A549 (cell line): ENCODE measurements around the gene ATP10B.

ENCODE experiments used
- BHLHE40 ChIP-seq: IDR thresholded peaks from 2 replicates; pipeline ENCODE4 v1.6.1; 2012; ENCODE audit warnings: low read depth, low read length, inconsistent platforms
- CEBPB ChIP-seq, 2 experiments: fragments of >200 bp in 1 of 2; sonication (Bioruptor Twin) in 1 of 2; formaldehyde crosslinking in 1 of 2; IDR thresholded peaks; 2 replicates each; pipeline ENCODE4 v1.6.1; 2012 to 2016
- EP300 ChIP-seq, 2 experiments: fragments of >200 bp; sonication (Bioruptor Twin); formaldehyde crosslinking; IDR thresholded peaks; 2 replicates in 1 of 2; 3 replicates in 1 of 2; pipeline ENCODE4 v1.6.1; 2016 to 2017
- NPAS2 ChIP-seq: fragments of 250-450 bp; sonication (Bioruptor Pico); IDR thresholded peaks from 2 replicates; pipeline ENCODE4 v1.8.0; 2022; ENCODE audit warnings: mild to moderate bottlenecking, moderate library complexity, borderline replicate concordance
- NR3C1 ChIP-seq: fragments of >200 bp; sonication (Bioruptor Twin); formaldehyde crosslinking; IDR thresholded peaks from 3 replicates; pipeline ENCODE4 v1.6.1; 2017
- POLR2A ChIP-seq: IDR thresholded peaks from 2 replicates; pipeline ENCODE4 v1.6.1; 2012; ENCODE audit warnings: mild to moderate bottlenecking, low read length
- RAD21 ChIP-seq, 2 experiments: fragments of >200 bp in 1 of 2; sonication (Bioruptor Twin) in 1 of 2; formaldehyde crosslinking in 1 of 2; IDR thresholded peaks in 1 of 2; conservative IDR thresholded peaks in 1 of 2; 2 replicates in 1 of 2; 3 replicates in 1 of 2; pipeline ENCODE4 v1.6.1; 2012 to 2018; ENCODE audit warnings: inconsistent platforms in 1 of 2
- RFX5 ChIP-seq: fragments of 450-650 bp; IDR thresholded peaks from 2 replicates; pipeline ENCODE4 v1.7.1; 2014; ENCODE audit warnings: antibody characterized with exemption, mild to moderate bottlenecking, moderate library complexity
- SMC3 ChIP-seq: fragments of >200 bp; sonication (Bioruptor Twin); formaldehyde crosslinking; IDR thresholded peaks from 3 replicates; pipeline ENCODE4 v1.6.1; 2018; ENCODE audit warnings: inconsistent platforms
- TF ChIP-seq, protein P1 (sequence below): fragments of >200 bp; sonication (Bioruptor Twin); formaldehyde crosslinking; IDR thresholded peaks from 3 replicates; pipeline ENCODE4 v1.5.1; 2016
- TF ChIP-seq, protein P2 (sequence below): fragments of 450-650 bp; IDR thresholded peaks from 2 replicates; pipeline ENCODE4 v1.6.1; 2014; ENCODE audit warnings: antibody characterized with exemption
- TF ChIP-seq, protein P3 (sequence below): fragments of 150-350 bp; IDR thresholded peaks from 2 replicates; pipeline ENCODE4 v1.6.1; 2014; ENCODE audit warnings: low read depth, mild to moderate bottlenecking, low read length
- TF ChIP-seq, protein P4 (sequence below): IDR thresholded peaks from 2 replicates; pipeline ENCODE4 v1.6.1; 2012
- TF ChIP-seq, protein P5 (sequence below): IDR thresholded peaks from 2 replicates; pipeline ENCODE4 v1.6.1; 2012

DNA sequence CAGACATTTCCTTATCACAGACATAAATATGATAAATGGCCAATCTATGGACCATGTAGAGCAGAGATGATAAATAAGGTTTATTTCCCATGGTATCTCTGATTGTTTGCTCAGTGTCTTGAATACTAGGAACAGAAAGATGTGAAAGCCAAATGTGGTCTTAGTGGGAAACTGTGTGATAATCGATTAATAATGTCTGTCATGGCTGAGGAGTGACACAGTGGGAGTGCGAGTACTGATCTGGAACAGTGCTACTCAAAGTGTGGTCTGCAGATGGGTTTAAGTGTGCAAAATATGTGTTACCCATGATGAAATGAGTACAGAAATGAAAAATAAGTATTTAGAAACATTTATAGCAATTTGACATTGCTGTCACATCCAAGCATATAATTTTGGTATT, 337.8 kb downstream of the ATP10B start:
- TF ChIP-seq, protein P1, sequence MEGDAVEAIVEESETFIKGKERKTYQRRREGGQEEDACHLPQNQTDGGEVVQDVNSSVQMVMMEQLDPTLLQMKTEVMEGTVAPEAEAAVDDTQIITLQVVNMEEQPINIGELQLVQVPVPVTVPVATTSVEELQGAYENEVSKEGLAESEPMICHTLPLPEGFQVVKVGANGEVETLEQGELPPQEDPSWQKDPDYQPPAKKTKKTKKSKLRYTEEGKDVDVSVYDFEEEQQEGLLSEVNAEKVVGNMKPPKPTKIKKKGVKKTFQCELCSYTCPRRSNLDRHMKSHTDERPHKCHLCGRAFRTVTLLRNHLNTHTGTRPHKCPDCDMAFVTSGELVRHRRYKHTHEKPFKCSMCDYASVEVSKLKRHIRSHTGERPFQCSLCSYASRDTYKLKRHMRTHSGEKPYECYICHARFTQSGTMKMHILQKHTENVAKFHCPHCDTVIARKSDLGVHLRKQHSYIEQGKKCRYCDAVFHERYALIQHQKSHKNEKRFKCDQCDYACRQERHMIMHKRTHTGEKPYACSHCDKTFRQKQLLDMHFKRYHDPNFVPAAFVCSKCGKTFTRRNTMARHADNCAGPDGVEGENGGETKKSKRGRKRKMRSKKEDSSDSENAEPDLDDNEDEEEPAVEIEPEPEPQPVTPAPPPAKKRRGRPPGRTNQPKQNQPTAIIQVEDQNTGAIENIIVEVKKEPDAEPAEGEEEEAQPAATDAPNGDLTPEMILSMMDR = no peak
- TF ChIP-seq EP300 (IDR thresholded peaks at IDR 0.05) (no peak), RAD21 (conservative IDR thresholded peaks at IDR 0.05 in 1 of 2, IDR thresholded peaks at IDR 0.05 in 1 of 2) (no peak), NPAS2 (CRISPR knock-in tag) (no peak), NR3C1 (no peak), POLR2A (no peak), CEBPB (IDR thresholded peaks at IDR 0.05) (no peak), RFX5 (no peak), BHLHE40 (no peak), SMC3 (no peak)
- TF ChIP-seq, protein P2, sequence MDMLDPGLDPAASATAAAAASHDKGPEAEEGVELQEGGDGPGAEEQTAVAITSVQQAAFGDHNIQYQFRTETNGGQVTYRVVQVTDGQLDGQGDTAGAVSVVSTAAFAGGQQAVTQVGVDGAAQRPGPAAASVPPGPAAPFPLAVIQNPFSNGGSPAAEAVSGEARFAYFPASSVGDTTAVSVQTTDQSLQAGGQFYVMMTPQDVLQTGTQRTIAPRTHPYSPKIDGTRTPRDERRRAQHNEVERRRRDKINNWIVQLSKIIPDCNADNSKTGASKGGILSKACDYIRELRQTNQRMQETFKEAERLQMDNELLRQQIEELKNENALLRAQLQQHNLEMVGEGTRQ = no peak
- TF ChIP-seq, protein P3, sequence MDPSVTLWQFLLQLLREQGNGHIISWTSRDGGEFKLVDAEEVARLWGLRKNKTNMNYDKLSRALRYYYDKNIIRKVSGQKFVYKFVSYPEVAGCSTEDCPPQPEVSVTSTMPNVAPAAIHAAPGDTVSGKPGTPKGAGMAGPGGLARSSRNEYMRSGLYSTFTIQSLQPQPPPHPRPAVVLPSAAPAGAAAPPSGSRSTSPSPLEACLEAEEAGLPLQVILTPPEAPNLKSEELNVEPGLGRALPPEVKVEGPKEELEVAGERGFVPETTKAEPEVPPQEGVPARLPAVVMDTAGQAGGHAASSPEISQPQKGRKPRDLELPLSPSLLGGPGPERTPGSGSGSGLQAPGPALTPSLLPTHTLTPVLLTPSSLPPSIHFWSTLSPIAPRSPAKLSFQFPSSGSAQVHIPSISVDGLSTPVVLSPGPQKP = no peak
- TF ChIP-seq, protein P4, sequence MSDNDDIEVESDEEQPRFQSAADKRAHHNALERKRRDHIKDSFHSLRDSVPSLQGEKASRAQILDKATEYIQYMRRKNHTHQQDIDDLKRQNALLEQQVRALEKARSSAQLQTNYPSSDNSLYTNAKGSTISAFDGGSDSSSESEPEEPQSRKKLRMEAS = no peak
- TF ChIP-seq, protein P5, sequence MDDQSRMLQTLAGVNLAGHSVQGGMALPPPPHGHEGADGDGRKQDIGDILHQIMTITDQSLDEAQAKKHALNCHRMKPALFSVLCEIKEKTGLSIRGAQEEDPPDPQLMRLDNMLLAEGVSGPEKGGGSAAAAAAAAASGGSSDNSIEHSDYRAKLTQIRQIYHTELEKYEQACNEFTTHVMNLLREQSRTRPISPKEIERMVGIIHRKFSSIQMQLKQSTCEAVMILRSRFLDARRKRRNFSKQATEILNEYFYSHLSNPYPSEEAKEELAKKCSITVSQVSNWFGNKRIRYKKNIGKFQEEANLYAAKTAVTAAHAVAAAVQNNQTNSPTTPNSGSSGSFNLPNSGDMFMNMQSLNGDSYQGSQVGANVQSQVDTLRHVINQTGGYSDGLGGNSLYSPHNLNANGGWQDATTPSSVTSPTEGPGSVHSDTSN = no peak
